K562 (cell line): ENCODE results near the gene KMT2D. TPM values are rescaled to one million over a fixed set of nuclear protein-coding genes. Genes with fewer than 3 reads are reported as not detected.

Experiments used
- CEBPB ChIP-seq: fragments of 450-650 bp; IDR thresholded peaks from 2 replicates; pipeline ENCODE4 v1.6.1; 2016; ENCODE audit warnings: missing genetic modification characterization, missing compliant biosample characterization
- PHB ChIP-seq: fragments of 250-450 bp; sonication (Bioruptor Pico); IDR thresholded peaks from 2 replicates; pipeline ENCODE4 v1.5.0; 2021
- SNAPC5 ChIP-seq: fragments of 250-450 bp; sonication (Bioruptor Pico); IDR thresholded peaks from 2 replicates; pipeline ENCODE4 v1.8.0; 2021; ENCODE audit warnings: moderate library complexity, mild to moderate bottlenecking, inconsistent platforms
- STAT6 ChIP-seq: sonication (generic); formaldehyde crosslinking; IDR thresholded peaks from 2 replicates; pipeline ENCODE4 v1.8.1; 2023; ENCODE audit warnings: mild to moderate bottlenecking, missing genetic modification reagents
- ZFP30 ChIP-seq: fragments of 250-450 bp; sonication (Bioruptor Pico); IDR thresholded peaks from 2 replicates; pipeline ENCODE4 v1.8.0; 2022; ENCODE audit warnings: moderate library complexity, mild to moderate bottlenecking, inconsistent platforms, borderline replicate concordance
- ZNF354B ChIP-seq: fragments of 250-450 bp; sonication (Bioruptor Pico); IDR thresholded peaks from 2 replicates; pipeline ENCODE4 v1.4.0; 2020
- polyA plus RNA-seq, 8 experiments: library from polyadenylated mRNA; depleted of rRNA in 4 of 8; stranded (reverse) in 5 of 8; unstranded in 3 of 8; fragments of >200 nt; fragmentation: Nextera tagmentation in 2 of 8; fragmentation: Illumina TruSeq in 1 of 8; extraction: Ambion mirVana in 2 of 8; extraction: Trizol in 1 of 8; gene quantifications; 2 replicates each; pipeline versions ENCODE4 v1.2.1 to v1.2.3, GENCODE V29; 2011 to 2014; ENCODE audit warnings: inconsistent platforms in 1 of 8, missing spikeins in 1 of 8
- total RNA-seq, 7 experiments: library from RNA; depleted of rRNA in 6 of 7; stranded (reverse); fragments of >200 nt in 6 of 7; fragmentation: Illumina TruSeq in 2 of 7; extraction: Trizol in 2 of 7; gene quantifications; 2 replicates each; pipeline versions ENCODE4 v1.2.1 to v1.2.3, GENCODE V29; 2011 to 2021; ENCODE audit warnings: low replicate concordance in 1 of 7
- TF ChIP-seq, protein P1 (sequence below): fragments of 450-650 bp; formaldehyde crosslinking; IDR thresholded peaks from 2 replicates; pipeline ENCODE4 v1.4.0; 2020; ENCODE audit warnings: mild to moderate bottlenecking

The KMT2D gene
- total and polyA plus RNA-seq, 9 of the 15 experiments (the other 6 are each of a cell fraction or from before 2014, with no cell fraction given): 0.22 to 93.7 (median 13.7) TPM

DNA sequence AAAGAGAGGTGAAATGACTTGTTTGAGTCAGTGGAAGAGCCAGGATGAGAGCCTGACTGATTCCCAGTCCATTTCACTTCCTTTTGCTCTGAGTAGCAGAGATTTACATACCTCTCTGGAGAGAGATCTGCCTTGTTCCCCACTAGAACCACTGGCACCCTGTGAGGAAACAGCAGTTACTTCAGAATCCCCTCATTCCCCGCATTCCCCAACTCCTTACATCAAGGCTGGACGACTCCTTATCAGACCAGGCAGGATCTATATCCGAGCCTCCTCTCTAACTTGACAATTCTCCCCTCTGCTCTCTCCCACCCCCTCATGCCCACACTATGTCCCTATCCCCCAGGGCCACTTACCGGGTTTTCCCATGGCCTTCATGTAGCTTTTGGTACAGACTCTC lies 5.5 kb upstream of the KMT2D start (continued):
- TF ChIP-seq, protein P1, sequence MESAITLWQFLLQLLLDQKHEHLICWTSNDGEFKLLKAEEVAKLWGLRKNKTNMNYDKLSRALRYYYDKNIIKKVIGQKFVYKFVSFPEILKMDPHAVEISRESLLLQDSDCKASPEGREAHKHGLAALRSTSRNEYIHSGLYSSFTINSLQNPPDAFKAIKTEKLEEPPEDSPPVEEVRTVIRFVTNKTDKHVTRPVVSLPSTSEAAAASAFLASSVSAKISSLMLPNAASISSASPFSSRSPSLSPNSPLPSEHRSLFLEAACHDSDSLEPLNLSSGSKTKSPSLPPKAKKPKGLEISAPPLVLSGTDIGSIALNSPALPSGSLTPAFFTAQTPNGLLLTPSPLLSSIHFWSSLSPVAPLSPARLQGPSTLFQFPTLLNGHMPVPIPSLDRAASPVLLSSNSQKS (CRISPR knock-in tag): no peak
- TF ChIP-seq SNAPC5 (CRISPR knock-in tag) (no peak), PHB (no peak), CEBPB (no peak), ZNF354B (CRISPR knock-in tag) (no peak), ZFP30 (CRISPR knock-in tag) (no peak), STAT6 (CRISPR knock-in tag) (no peak)
- TF ChIP-seq, all 486 proteins: peak for 0
